IgD-negative memory B cell (primary cell): ENCODE measurements around the gene USP6NL. TPM values are rescaled to one million over a fixed set of nuclear protein-coding genes. Genes with fewer than 3 reads are reported as not detected.

Experiments
- H3K27ac Mint-ChIP-seq, 3 donors: one replicate each; pipeline ENCODE4 v1.8.0; 2020 to 2022; ENCODE audit warnings: mild to moderate bottlenecking in 3 of 3, mixed read lengths in 3 of 3, moderate library complexity in 1 of 3
- H3K27me3 Mint-ChIP-seq: one replicate; pipeline ENCODE4 v1.8.0; 2021; ENCODE audit warnings: mixed read lengths
- H3K36me3 Mint-ChIP-seq: one replicate; pipeline ENCODE4 v1.8.0; 2020; ENCODE audit warnings: mild to moderate bottlenecking, mixed read lengths
- H3K4me1 Mint-ChIP-seq, 3 donors: one replicate each; pipeline ENCODE4 v1.8.0; 2020 to 2022; ENCODE audit warnings: mixed read lengths in 3 of 3, mild to moderate bottlenecking in 1 of 3
- H3K4me3 Mint-ChIP-seq, 4 donors: one replicate each; pipeline ENCODE4 v1.8.0; 2020 to 2022; ENCODE audit warnings: mild to moderate bottlenecking in 4 of 4, mixed read lengths in 4 of 4, moderate library complexity in 3 of 4
- H3K9me3 Mint-ChIP-seq, 3 donors: one replicate each; pipeline ENCODE4 v1.8.0; 2020 to 2021; ENCODE audit warnings: mixed read lengths in 3 of 3, mild to moderate bottlenecking in 1 of 3
- polyA plus RNA-seq: library from polyadenylated mRNA; unstranded; fragments of 300-500 nt; fragmentation: Illumina TruSeq; gene quantifications from one replicate; pipeline ENCODE4 v1.2.3, GENCODE V29; 2021

The USP6NL gene
- polyA plus RNA-seq, 1 donor from 2014 or later: 39.3 TPM

- Mint-ChIP-seq H3K9me3 (no peaks in the 10 kb centered on the region), H3K36me3 (peaks cover 5% of the 10 kb centered on the region), H3K4me1 (peaks cover 4 to 12% (median 6%) of the 10 kb centered on the region in 3 donors), H3K4me3 (no peak overlapping the region), H3K27me3 (no peaks in the 10 kb centered on the region), H3K27ac (no peak overlapping the region)
Observed at GRCh38 chr10:11493646-11494045, 117.8 kb downstream of the USP6NL start.

GRCh38 chr10:11491087-11491486, 120.4 kb downstream of the USP6NL start:
- H3K36me3 Mint-ChIP-seq: peaks cover 2% of the 10 kb centered on the region
- H3K27ac Mint-ChIP-seq: no peak overlapping the region
- peaks cover 4 to 12% (median 6%) of the 10 kb centered on the region in 3 donors for H3K4me1 Mint-ChIP-seq
- no peaks in the 10 kb centered on the region for H3K9me3 Mint-ChIP-seq
- H3K27me3 Mint-ChIP-seq: no peaks in the 10 kb centered on the region
- H3K4me3 Mint-ChIP-seq: no peak overlapping the region

DNA sequence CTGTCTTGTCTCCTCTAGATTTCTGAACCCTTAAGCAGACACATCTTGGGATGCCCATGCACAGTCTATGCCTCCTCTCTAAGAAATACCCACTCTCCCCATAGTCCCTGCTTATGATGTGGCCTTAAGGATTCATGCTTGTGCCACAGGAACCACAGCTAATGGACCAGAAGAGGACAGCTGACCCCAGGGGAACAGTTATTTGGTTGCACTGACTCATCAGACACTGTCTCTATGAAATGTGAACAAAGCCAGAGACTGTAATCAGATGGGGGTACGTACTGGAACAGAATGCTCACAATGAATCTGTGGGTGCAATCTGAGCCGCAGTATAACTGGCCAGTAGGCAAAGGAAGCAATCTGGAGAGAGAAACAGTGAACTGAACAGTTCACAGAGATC, 121.9 kb downstream of the USP6NL start:
- H3K4me1 Mint-ChIP-seq: peaks cover 4 to 14% (median 6%) of the 10 kb centered on the region in 3 donors

GRCh38 chr10:11488126-11488525, 123.3 kb downstream of the USP6NL start:
- peaks cover 10 to 17% (median 16%) of the 10 kb centered on the region in 3 donors for H3K4me1 Mint-ChIP-seq
- no peak overlapping the region for H3K4me3 Mint-ChIP-seq
- no peaks in the 10 kb centered on the region for H3K27me3 Mint-ChIP-seq
- H3K36me3 Mint-ChIP-seq: peaks cover 1% of the 10 kb centered on the region
- H3K9me3 Mint-ChIP-seq: no peaks in the 10 kb centered on the region
- H3K27ac Mint-ChIP-seq: no peak overlapping the region

More for the DNA sequence above, 121.9 kb downstream of the USP6NL start:
- Mint-ChIP-seq H3K27ac (peak overlapping the region in 2 of 3 donors; percentile 42 to 81), H3K4me3 (no peak overlapping the region), H3K9me3 (no peaks in the 10 kb centered on the region), H3K27me3 (no peaks in the 10 kb centered on the region), H3K36me3 (no peaks in the 10 kb centered on the region)

GRCh38 chr10:11483201-11484148, 128.0 kb downstream of the USP6NL start:
- peak overlapping the region in 1 of 4 donors; percentile 56 for H3K4me3 Mint-ChIP-seq
- peak overlapping the region; percentile 52 to 88 (median 65) for H3K27ac Mint-ChIP-seq
- H3K27me3 Mint-ChIP-seq: no peaks in the 10 kb centered on the region
- peaks cover 3% of the 10 kb centered on the region for H3K36me3 Mint-ChIP-seq
- no peaks in the 10 kb centered on the region for H3K9me3 Mint-ChIP-seq
- peaks cover 19 to 36% (median 21%) of the 10 kb centered on the region in 3 donors for H3K4me1 Mint-ChIP-seq

DNA sequence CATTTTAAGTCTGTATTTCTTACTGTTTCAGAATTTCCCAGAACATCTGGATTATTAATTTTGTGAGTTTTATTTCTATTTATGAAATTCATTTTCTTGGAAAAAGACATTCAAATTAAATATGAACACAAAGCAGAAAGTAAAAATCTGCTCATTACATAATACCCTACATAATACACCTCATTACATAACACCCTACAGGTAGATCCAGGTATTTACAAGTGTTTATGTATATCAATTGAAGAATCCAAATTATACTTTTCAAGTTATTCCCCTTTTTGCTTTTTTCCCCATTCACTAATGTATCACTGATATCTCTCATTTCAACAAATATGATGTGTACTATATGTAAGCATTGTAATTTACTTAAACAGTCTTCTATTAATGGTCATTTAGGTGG, 129.1 kb downstream of the USP6NL start:
- Mint-ChIP-seq H3K4me3 (no peak overlapping the region), H3K4me1 (peaks cover 19 to 33% (median 21%) of the 10 kb centered on the region in 3 donors), H3K27ac (no peak overlapping the region), H3K9me3 (no peaks in the 10 kb centered on the region), H3K27me3 (no peaks in the 10 kb centered on the region), H3K36me3 (peaks cover 3% of the 10 kb centered on the region)

- no peak overlapping the region for H3K4me3 Mint-ChIP-seq
- peaks cover 20 to 31% (median 21%) of the 10 kb centered on the region in 3 donors for H3K4me1 Mint-ChIP-seq
- H3K9me3 Mint-ChIP-seq: no peaks in the 10 kb centered on the region
- H3K27ac Mint-ChIP-seq: peak overlapping the region; percentile 11 to 81 (median 73)
- no peaks in the 10 kb centered on the region for H3K27me3 Mint-ChIP-seq
- H3K36me3 Mint-ChIP-seq: peaks cover 3% of the 10 kb centered on the region
Observed at GRCh38 chr10:11480687-11481086, 130.8 kb downstream of the USP6NL start.

GRCh38 chr10:11479300-11479699, 132.2 kb downstream of the USP6NL start:
- H3K27ac Mint-ChIP-seq: peak overlapping the region; percentile 41 to 74 (median 54)
- no peaks in the 10 kb centered on the region for H3K9me3 Mint-ChIP-seq
- peaks cover 18 to 27% (median 20%) of the 10 kb centered on the region in 3 donors for H3K4me1 Mint-ChIP-seq
- no peaks in the 10 kb centered on the region for H3K27me3 Mint-ChIP-seq
- H3K36me3 Mint-ChIP-seq: peaks cover 5% of the 10 kb centered on the region
- H3K4me3 Mint-ChIP-seq: no peak overlapping the region

- H3K27ac Mint-ChIP-seq: peak overlapping the region; percentile 41 to 74 (median 54)
- H3K9me3 Mint-ChIP-seq: no peaks in the 10 kb centered on the region
- H3K4me3 Mint-ChIP-seq: no peak overlapping the region
- H3K4me1 Mint-ChIP-seq: peaks cover 15 to 24% (median 18%) of the 10 kb centered on the region in 3 donors
- peaks cover 5% of the 10 kb centered on the region for H3K36me3 Mint-ChIP-seq
- no peaks in the 10 kb centered on the region for H3K27me3 Mint-ChIP-seq
Observed at GRCh38 chr10:11478807-11479206, 132.6 kb downstream of the USP6NL start.

DNA sequence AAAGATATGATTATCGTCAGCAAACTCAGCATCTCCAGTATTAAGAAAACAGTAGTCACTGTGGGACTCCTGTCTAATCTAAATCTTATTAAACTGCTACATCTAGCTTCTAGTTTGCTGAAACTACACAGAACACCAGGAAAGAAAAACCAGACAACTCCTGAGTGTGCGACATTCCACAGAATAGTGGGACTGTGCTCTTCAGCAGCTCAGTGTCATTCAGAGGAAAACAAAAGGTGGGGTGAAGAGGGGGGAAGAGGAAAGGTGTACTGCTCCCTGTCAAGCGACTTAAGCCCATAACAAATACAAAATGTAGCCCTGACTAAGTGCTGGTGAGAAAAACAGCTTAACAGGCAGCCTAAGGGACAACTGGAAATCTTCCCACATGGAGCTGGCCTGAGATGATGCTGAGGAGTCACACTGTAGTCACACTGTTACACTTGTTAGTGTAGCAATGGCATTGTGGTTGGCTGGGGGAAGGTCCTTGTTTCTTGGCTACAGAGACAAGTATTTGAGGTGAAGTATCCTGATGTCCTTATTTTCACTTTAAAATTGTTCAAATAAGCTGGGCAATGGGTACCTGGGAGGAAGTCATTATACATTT, 135.5 kb downstream of the USP6NL start:
- H3K27me3 Mint-ChIP-seq: no peaks in the 10 kb centered on the region
- peaks cover 5% of the 10 kb centered on the region for H3K36me3 Mint-ChIP-seq
- peak overlapping the region in 1 of 3 donors; percentile 53 for H3K27ac Mint-ChIP-seq
- peaks cover 9 to 13% (median 9%) of the 10 kb centered on the region in 3 donors for H3K4me1 Mint-ChIP-seq
- no peak overlapping the region for H3K4me3 Mint-ChIP-seq
- H3K9me3 Mint-ChIP-seq: no peaks in the 10 kb centered on the region

DNA sequence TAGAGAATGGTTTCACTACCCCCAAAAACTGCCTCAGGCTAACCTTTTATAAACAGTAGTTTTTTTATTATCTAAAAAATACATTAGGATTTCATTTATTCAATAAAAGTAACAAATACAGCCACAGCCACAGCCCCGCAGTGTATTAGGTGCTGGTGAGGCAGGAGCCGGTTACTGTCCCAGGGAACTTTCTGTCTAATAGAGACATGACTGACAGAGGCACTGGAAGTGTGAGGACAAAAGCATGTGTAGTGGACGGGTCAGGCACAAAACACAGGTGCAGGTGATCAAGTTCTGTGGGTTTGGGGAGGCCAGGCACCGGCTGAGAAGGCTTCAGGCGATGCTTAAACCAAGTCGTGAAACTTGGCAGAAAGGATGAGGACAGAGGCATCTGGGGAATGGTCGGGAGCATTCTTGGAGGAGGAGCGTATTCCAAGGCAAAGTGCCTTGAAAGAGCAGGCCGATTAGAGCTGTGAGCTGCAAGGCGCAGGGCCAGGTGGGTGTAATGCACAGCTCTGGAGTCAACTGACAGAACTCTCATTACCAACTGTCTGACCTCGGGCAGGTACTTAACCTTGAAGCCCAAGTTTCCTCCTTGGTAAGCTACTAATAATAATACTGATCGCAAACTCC, 138.2 kb downstream of the USP6NL start:
- peak overlapping the region in 2 of 3 donors; percentile 28 to 49 for H3K27ac Mint-ChIP-seq
- no peaks in the 10 kb centered on the region for H3K27me3 Mint-ChIP-seq
- no peak overlapping the region for H3K4me3 Mint-ChIP-seq
- no peaks in the 10 kb centered on the region for H3K9me3 Mint-ChIP-seq
- peaks cover 4 to 8% (median 5%) of the 10 kb centered on the region in 3 donors for H3K4me1 Mint-ChIP-seq
- peaks cover 5% of the 10 kb centered on the region for H3K36me3 Mint-ChIP-seq

GRCh38 chr10:11472158-11472753, 139.2 kb downstream of the USP6NL start:
- H3K27me3 Mint-ChIP-seq: no peaks in the 10 kb centered on the region
- H3K36me3 Mint-ChIP-seq: peaks cover 5% of the 10 kb centered on the region
- no peaks in the 10 kb centered on the region for H3K9me3 Mint-ChIP-seq
- peak overlapping the region in 1 of 3 donors; percentile 18 for H3K27ac Mint-ChIP-seq
- no peak overlapping the region for H3K4me3 Mint-ChIP-seq
- H3K4me1 Mint-ChIP-seq: peaks cover 4 to 9% (median 5%) of the 10 kb centered on the region in 3 donors

GRCh38 chr10:11469575-11470391, 141.7 kb downstream of the USP6NL start:
- H3K27ac Mint-ChIP-seq: peak overlapping the region in 1 of 3 donors; percentile 89

More at GRCh38 chr10:11469575-11470391, 141.7 kb downstream of the USP6NL start:
- no peaks in the 10 kb centered on the region for H3K27me3 Mint-ChIP-seq
- peaks cover 5% of the 10 kb centered on the region for H3K36me3 Mint-ChIP-seq
- peaks cover 7 to 10% (median 9%) of the 10 kb centered on the region in 3 donors for H3K4me1 Mint-ChIP-seq
- no peaks in the 10 kb centered on the region for H3K9me3 Mint-ChIP-seq
- no peak overlapping the region for H3K4me3 Mint-ChIP-seq
